ENCODE measurements around the gene S100A6.
A peak's percentile ranks its signal among the peaks of the same experiment; 100 is the strongest.

The S100A6 gene

GRCh38 chr1:153546796-153547559 lies 11.2 kb upstream of the S100A6 start:
- H3K27ac ChIP-seq = no peak overlapping the region

GRCh38 chr1:153546371-153546770 lies 10.6 kb upstream of the S100A6 start:
- TF ChIP-seq, protein P1, sequence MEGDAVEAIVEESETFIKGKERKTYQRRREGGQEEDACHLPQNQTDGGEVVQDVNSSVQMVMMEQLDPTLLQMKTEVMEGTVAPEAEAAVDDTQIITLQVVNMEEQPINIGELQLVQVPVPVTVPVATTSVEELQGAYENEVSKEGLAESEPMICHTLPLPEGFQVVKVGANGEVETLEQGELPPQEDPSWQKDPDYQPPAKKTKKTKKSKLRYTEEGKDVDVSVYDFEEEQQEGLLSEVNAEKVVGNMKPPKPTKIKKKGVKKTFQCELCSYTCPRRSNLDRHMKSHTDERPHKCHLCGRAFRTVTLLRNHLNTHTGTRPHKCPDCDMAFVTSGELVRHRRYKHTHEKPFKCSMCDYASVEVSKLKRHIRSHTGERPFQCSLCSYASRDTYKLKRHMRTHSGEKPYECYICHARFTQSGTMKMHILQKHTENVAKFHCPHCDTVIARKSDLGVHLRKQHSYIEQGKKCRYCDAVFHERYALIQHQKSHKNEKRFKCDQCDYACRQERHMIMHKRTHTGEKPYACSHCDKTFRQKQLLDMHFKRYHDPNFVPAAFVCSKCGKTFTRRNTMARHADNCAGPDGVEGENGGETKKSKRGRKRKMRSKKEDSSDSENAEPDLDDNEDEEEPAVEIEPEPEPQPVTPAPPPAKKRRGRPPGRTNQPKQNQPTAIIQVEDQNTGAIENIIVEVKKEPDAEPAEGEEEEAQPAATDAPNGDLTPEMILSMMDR (conservative IDR thresholded peaks at IDR 0.05) = no peak
- H3K27ac ChIP-seq = no peak overlapping the region

More at GRCh38 chr1:153546796-153547559, 11.2 kb upstream of the S100A6 start:
- TF ChIP-seq, protein P1 (conservative IDR thresholded peaks at IDR 0.05) = no peak

- TF ChIP-seq, protein P1 (conservative IDR thresholded peaks at IDR 0.05) = no peak
- peak within 1 kb of the TSS; percentile 71 for H3K27ac ChIP-seq
Observed at GRCh38 chr1:153545067-153546055, 9.6 kb upstream of the S100A6 start, which contains the start of gene S100A4. Gene S100A4, minus strand, starts transcription at chr1:153545806. Its CDS starts 1,012 bp downstream, at chr1:153544794.

GRCh38 chr1:153544453-153545066 lies 8.8 kb upstream of the S100A6 start:
- TF ChIP-seq, protein P1 (conservative IDR thresholded peaks at IDR 0.05) = no peak
- H3K27ac ChIP-seq = peak overlapping the region; percentile 71

- H3K27ac ChIP-seq = no peak overlapping the region
- TF ChIP-seq, protein P1 (conservative IDR thresholded peaks at IDR 0.05) = no peak
Observed at GRCh38 chr1:153543736-153544135, 7.9 kb upstream of the S100A6 start.

DNA sequence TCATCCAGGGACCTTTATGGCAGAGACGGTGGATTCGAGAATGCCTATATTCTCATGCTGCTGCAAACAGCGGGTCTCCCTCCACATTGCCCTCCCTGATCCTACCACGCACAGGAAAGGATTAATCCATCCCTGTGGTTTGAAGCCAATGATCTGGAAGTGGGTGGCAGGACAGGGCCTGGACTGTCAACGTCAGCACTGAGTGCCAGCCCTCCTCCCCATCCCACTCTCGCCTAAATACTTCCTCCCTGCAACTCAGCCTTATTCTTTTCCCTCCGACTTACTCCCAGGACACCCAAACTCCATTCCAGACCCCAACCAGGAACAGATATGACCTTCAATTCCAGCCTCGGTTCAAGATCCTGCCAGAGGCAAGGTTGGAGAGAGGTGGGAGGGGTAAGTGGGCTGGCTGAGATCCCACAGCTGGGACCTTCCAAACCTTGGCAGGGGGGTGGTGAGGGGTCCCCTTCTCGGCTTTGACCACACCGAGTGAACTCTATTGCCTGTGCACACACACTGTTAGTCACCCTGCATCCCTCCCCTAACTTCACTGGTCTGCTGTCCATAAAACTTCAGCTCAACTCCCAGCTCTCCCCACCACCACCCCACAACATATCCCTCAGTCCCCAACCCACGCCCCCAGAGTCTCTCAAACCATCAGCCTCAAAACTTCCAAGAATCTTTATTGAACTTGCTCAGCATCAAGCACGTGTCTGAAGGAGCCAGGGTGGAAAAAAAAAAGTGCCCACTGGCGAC lies 7.3 kb upstream of the S100A6 start:
- no peak overlapping the region for H3K27ac ChIP-seq
- TF ChIP-seq, protein P1 (conservative IDR thresholded peaks at IDR 0.05) = no peak
